ENCODE data around the gene BSCL2. TPM values are rescaled to one million over a fixed set of nuclear protein-coding genes. Genes with fewer than 3 reads are reported as not detected.

The BSCL2 gene
- total RNA-seq, 4 donors from 2014 or later: 61.7 to 155 (median 75.7) TPM

DNA sequence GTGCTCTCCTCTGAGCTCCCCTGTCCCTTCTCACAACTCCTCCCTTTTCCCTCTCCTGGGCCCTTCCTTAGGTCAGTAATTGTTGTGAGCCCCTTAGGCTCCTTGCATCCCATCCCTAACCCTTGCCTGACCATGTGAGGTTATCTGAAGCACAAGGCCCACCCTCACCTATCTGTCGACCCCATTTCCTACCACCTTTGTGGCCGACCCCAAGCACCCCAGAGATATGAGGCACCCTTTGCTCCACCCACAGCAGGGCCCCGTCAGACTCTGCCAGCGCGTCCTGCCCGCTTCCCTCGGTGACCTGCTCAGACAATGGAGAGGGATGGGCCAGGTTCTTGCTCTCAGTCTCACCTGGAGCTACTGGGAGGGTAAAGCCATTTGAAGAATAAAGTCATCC, 1.6 kb upstream of the BSCL2 start:
- Histone ChIP-seq H3K27ac (peak overlapping the region; percentile 93 to 98 (median 96)), H3K27me3 (no peaks in the 10 kb centered on the region), H3K9me3 (no peaks in the 10 kb centered on the region), H3K4me1 (peaks cover 33 to 57% (median 40%) of the 10 kb centered on the region in 4 donors), H3K4me3 (peak overlapping the region; percentile 30 to 71 (median 51)), H3K36me3 (peaks cover 0 to 14% (median 0%) of the 10 kb centered on the region in 4 donors)
- intact Hi-C loops (cut with DNase I; ENCODE audit: low total_unique reads) (no loop called here), in situ Hi-C loops (cut with MboI; ENCODE audit: low pct_ligation_motif_present in 1 of 4, low pct_unique_long_range_greater_than_20kb in 1 of 4, low sequenced_read_pairs in 3 of 4) (no loop called here)
- peak; percentile 54 for DNase-seq
- TF ChIP-seq POLR2A (IDR thresholded peaks at IDR 0.05): no peak
- TF ChIP-seq EP300 (IDR thresholded peaks at IDR 0.05; ENCODE audit: low read depth): no peak
- TF ChIP-seq, protein P1, sequence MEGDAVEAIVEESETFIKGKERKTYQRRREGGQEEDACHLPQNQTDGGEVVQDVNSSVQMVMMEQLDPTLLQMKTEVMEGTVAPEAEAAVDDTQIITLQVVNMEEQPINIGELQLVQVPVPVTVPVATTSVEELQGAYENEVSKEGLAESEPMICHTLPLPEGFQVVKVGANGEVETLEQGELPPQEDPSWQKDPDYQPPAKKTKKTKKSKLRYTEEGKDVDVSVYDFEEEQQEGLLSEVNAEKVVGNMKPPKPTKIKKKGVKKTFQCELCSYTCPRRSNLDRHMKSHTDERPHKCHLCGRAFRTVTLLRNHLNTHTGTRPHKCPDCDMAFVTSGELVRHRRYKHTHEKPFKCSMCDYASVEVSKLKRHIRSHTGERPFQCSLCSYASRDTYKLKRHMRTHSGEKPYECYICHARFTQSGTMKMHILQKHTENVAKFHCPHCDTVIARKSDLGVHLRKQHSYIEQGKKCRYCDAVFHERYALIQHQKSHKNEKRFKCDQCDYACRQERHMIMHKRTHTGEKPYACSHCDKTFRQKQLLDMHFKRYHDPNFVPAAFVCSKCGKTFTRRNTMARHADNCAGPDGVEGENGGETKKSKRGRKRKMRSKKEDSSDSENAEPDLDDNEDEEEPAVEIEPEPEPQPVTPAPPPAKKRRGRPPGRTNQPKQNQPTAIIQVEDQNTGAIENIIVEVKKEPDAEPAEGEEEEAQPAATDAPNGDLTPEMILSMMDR (IDR thresholded peaks at IDR 0.05): no peak
- no peak for TF ChIP-seq POLR2AphosphoS5 (IDR thresholded peaks at IDR 0.05)
- WGBS, 2 donors (ENCODE audit: low coverage in 1 of 2): 0 to 2% methylated on average over 2 to 7 of the region's 7 CpGs

GRCh38 chr11:62708392-62708791, 1.2 kb upstream of the BSCL2 start:
- in situ Hi-C loops (cut with MboI; ENCODE audit: low pct_ligation_motif_present in 1 of 4, low pct_unique_long_range_greater_than_20kb in 1 of 4, low sequenced_read_pairs in 3 of 4): no loop called here
- TF ChIP-seq EP300 (IDR thresholded peaks at IDR 0.05; ENCODE audit: low read depth) (no peak), POLR2A (IDR thresholded peaks at IDR 0.05) (no peak), POLR2AphosphoS5 (IDR thresholded peaks at IDR 0.05) (no peak)
- TF ChIP-seq, protein P1 (IDR thresholded peaks at IDR 0.05): no peak
- intact Hi-C loops (cut with DNase I; ENCODE audit: low total_unique reads): no loop called here
- 60 to 86% methylated on average over 1 to 5 of the region's 5 CpGs for WGBS, 2 donors (ENCODE audit: low coverage in 1 of 2)
- H3K9me3 ChIP-seq: no peaks in the 10 kb centered on the region
- peaks cover 33 to 53% (median 40%) of the 10 kb centered on the region in 4 donors for H3K4me1 ChIP-seq
- H3K36me3 ChIP-seq: peaks cover 0 to 10% (median 0%) of the 10 kb centered on the region in 4 donors
- no peak for DNase-seq
- H3K27ac ChIP-seq: peak overlapping the region; percentile 93 to 98 (median 96)
- H3K4me3 ChIP-seq: peak overlapping the region in 2 of 4 donors; percentile 50 to 71
- H3K27me3 ChIP-seq: no peaks in the 10 kb centered on the region

GRCh38 chr11:62706850-62707247, 375 bp downstream of the BSCL2 start:
- peak overlapping the region; percentile 57 to 70 (median 64) for H3K4me3 ChIP-seq
- TF ChIP-seq, protein P1 (IDR thresholded peaks at IDR 0.05): no peak
- no peak for TF ChIP-seq POLR2A (IDR thresholded peaks at IDR 0.05)
- no peak for TF ChIP-seq POLR2AphosphoS5 (IDR thresholded peaks at IDR 0.05)
- no peak for TF ChIP-seq EP300 (IDR thresholded peaks at IDR 0.05; ENCODE audit: low read depth)
- in situ Hi-C loops (cut with MboI; ENCODE audit: low pct_ligation_motif_present in 1 of 4, low pct_unique_long_range_greater_than_20kb in 1 of 4, low sequenced_read_pairs in 3 of 4): no loop called here
- H3K4me1 ChIP-seq: peaks cover 31 to 44% (median 36%) of the 10 kb centered on the region in 4 donors
- WGBS, 2 donors (ENCODE audit: low coverage in 1 of 2): 72 to 83% methylated on average over 7 to 8 of the region's 8 CpGs
- peaks cover 0 to 7% (median 0%) of the 10 kb centered on the region in 4 donors for H3K36me3 ChIP-seq
- peak overlapping the region; percentile 85 to 92 (median 90) for H3K27ac ChIP-seq
- intact Hi-C loops (cut with DNase I; ENCODE audit: low total_unique reads): no loop called here
- no peaks in the 10 kb centered on the region for H3K9me3 ChIP-seq
- H3K27me3 ChIP-seq: no peaks in the 10 kb centered on the region
- DNase-seq: no peak

GRCh38 chr11:62705880-62706849, 1.1 kb downstream of the BSCL2 start:
- in situ Hi-C loops (cut with MboI; ENCODE audit: low pct_ligation_motif_present in 1 of 4, low pct_unique_long_range_greater_than_20kb in 1 of 4, low sequenced_read_pairs in 3 of 4): no loop called here
- Histone ChIP-seq H3K27ac (peak overlapping the region; percentile 85 to 92 (median 90)), H3K9me3 (no peaks in the 10 kb centered on the region), H3K27me3 (no peaks in the 10 kb centered on the region), H3K4me1 (peaks cover 31 to 44% (median 36%) of the 10 kb centered on the region in 4 donors), H3K4me3 (peak overlapping the region; percentile 57 to 70 (median 64)), H3K36me3 (peaks cover 0 to 3% (median 0%) of the 10 kb centered on the region in 4 donors)
- 0 to 5% methylated on average over 3 to 45 of the region's 73 CpGs for WGBS, 2 donors (ENCODE audit: low coverage in 1 of 2)
- DNase-seq: peak; percentile 96
- TF ChIP-seq POLR2A (IDR thresholded peaks at IDR 0.05) (peak; percentile 65), POLR2AphosphoS5 (IDR thresholded peaks at IDR 0.05) (peak; percentile 65 to 82 (median 75)), EP300 (IDR thresholded peaks at IDR 0.05; ENCODE audit: low read depth) (no peak)
- TF ChIP-seq, protein P1 (IDR thresholded peaks at IDR 0.05): no peak
- intact Hi-C loops (cut with DNase I; ENCODE audit: low total_unique reads): no loop called here

All from transverse colon (tissue), 4 donors.